Measurements from ENCODE around the gene SHTN1.

Gene SHTN1

DNA sequence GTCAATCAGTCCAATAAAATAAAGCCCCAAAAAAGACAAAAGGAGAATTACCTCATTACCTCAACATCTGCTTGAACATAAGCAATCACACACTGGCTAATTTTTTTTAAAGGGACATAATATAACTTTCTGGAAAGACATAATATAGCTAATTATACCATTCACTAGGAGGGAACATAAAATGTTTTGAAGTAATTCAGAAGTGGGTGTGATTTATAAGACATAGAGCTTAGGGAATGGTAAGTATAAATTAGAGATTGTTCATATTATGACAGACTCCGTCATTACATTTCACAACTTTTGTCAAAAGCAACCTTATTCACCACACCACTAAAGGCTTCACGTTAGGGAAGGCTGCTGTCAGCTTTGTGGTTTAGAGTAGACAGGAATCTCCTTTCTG is 3.8 kb downstream of the SHTN1 start:
- TF ChIP-seq EZH2phosphoT487 (IDR thresholded peaks at IDR 0.05; ENCODE audit: borderline replicate concordance, low read length): no peak
- TF ChIP-seq, protein P1, sequence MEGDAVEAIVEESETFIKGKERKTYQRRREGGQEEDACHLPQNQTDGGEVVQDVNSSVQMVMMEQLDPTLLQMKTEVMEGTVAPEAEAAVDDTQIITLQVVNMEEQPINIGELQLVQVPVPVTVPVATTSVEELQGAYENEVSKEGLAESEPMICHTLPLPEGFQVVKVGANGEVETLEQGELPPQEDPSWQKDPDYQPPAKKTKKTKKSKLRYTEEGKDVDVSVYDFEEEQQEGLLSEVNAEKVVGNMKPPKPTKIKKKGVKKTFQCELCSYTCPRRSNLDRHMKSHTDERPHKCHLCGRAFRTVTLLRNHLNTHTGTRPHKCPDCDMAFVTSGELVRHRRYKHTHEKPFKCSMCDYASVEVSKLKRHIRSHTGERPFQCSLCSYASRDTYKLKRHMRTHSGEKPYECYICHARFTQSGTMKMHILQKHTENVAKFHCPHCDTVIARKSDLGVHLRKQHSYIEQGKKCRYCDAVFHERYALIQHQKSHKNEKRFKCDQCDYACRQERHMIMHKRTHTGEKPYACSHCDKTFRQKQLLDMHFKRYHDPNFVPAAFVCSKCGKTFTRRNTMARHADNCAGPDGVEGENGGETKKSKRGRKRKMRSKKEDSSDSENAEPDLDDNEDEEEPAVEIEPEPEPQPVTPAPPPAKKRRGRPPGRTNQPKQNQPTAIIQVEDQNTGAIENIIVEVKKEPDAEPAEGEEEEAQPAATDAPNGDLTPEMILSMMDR (IDR thresholded peaks at IDR 0.05; ENCODE audit: low read depth, low read length, poor library complexity, severe bottlenecking): no peak
- H3K79me2 ChIP-seq (ENCODE audit: control insufficient read depth, low read length): no peaks in the 10 kb centered on the region
- no peaks in the 10 kb centered on the region; the same call in 1 of the 2 replicates for H3K4me1 ChIP-seq (ENCODE audit: control insufficient read depth, low read length)

DNA sequence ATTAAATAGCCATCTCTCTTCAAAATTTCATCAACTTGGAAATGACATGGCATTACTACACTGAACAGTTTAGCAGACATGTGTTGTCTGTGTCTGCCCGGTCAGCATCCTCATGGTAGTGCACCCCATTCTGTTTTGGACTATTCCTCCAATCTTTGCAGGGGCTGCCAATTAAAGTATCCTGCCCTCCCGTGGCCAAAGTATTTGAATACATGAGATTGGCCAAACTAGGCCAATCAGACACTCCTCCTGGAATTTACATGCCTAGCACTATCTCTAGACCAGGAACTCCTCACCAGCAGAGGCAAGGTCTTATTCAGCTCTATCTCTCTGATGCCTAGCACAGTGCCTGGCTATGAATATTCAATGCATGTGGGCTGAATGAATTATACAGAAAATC is 4.4 kb downstream of the SHTN1 start:
- Histone ChIP-seq H3K27ac (ENCODE audit: low read depth, low read length) (no peak overlapping the region), H4K20me1 (ENCODE audit: control insufficient read depth, insufficient read depth, low read depth, low read length) (no peaks in the 10 kb centered on the region), H3K79me2 (ENCODE audit: control insufficient read depth, low read length) (no peaks in the 10 kb centered on the region), H3K9me3 (ENCODE audit: control insufficient read depth, insufficient read depth, low read length) (no peaks in the 10 kb centered on the region), H3K4me3 (ENCODE audit: low read length) (no peak overlapping the region), H3K9me2 (replicated peaks; ENCODE audit: control insufficient read depth, low read length) (no peaks in the 10 kb centered on the region), H3K4me1 (ENCODE audit: control insufficient read depth, low read length) (no peaks in the 10 kb centered on the region; the same call in 1 of the 2 replicates), H3K27me3 (ENCODE audit: control insufficient read depth, low read length) (peaks cover 25% of the 10 kb centered on the region), H3F3A (ENCODE audit: control insufficient read depth, insufficient read depth) (no peaks in the 10 kb centered on the region), H3K4me2 (ENCODE audit: low read length) (no peak overlapping the region), H3K36me3 (ENCODE audit: control insufficient read depth, low read length) (no peaks in the 10 kb centered on the region)
- TF ChIP-seq, protein P1 (IDR thresholded peaks at IDR 0.05; ENCODE audit: low read depth, low read length, poor library complexity, severe bottlenecking): no peak
- no peak for TF ChIP-seq EZH2phosphoT487 (IDR thresholded peaks at IDR 0.05; ENCODE audit: borderline replicate concordance, low read length)

More for the DNA sequence above, 3.8 kb downstream of the SHTN1 start:
- Histone ChIP-seq H3K27me3 (ENCODE audit: control insufficient read depth, low read length) (peaks cover 28% of the 10 kb centered on the region), H3F3A (ENCODE audit: control insufficient read depth, insufficient read depth) (no peaks in the 10 kb centered on the region), H3K4me2 (ENCODE audit: low read length) (no peak overlapping the region), H3K36me3 (ENCODE audit: control insufficient read depth, low read length) (no peaks in the 10 kb centered on the region), H3K27ac (ENCODE audit: low read depth, low read length) (no peak overlapping the region), H3K4me3 (ENCODE audit: low read length) (no peak overlapping the region), H3K9me2 (replicated peaks; ENCODE audit: control insufficient read depth, low read length) (no peaks in the 10 kb centered on the region), H3K9me3 (ENCODE audit: control insufficient read depth, insufficient read depth, low read length) (no peaks in the 10 kb centered on the region), H4K20me1 (ENCODE audit: control insufficient read depth, insufficient read depth, low read depth, low read length) (no peaks in the 10 kb centered on the region)

- Histone ChIP-seq H3K4me3 (ENCODE audit: low read length) (no peak overlapping the region), H3K4me1 (ENCODE audit: control insufficient read depth, low read length) (no peaks in the 10 kb centered on the region), H3K27me3 (ENCODE audit: control insufficient read depth, low read length) (peaks cover 12% of the 10 kb centered on the region), H3F3A (ENCODE audit: control insufficient read depth, insufficient read depth) (no peaks in the 10 kb centered on the region), H3K79me2 (ENCODE audit: control insufficient read depth, low read length) (no peaks in the 10 kb centered on the region), H3K9me3 (ENCODE audit: control insufficient read depth, insufficient read depth, low read length) (no peaks in the 10 kb centered on the region), H3K36me3 (ENCODE audit: control insufficient read depth, low read length) (no peaks in the 10 kb centered on the region), H4K20me1 (ENCODE audit: control insufficient read depth, insufficient read depth, low read depth, low read length) (no peaks in the 10 kb centered on the region), H3K27ac (ENCODE audit: low read depth, low read length) (no peak overlapping the region), H3K4me2 (ENCODE audit: low read length) (no peak overlapping the region), H3K9me2 (replicated peaks; ENCODE audit: control insufficient read depth, low read length) (no peaks in the 10 kb centered on the region)
- TF ChIP-seq, protein P1 (IDR thresholded peaks at IDR 0.05; ENCODE audit: low read depth, low read length, poor library complexity, severe bottlenecking): no peak
- TF ChIP-seq EZH2phosphoT487 (IDR thresholded peaks at IDR 0.05; ENCODE audit: borderline replicate concordance, low read length): no peak
Observed at GRCh38 chr10:116998172-116998571, 6.8 kb downstream of the SHTN1 start.

Measured in DOHH2 (cell line).